HG02884 (cell line): ENCODE measurements around the gene AGRP.
"Not testable (repeated sequence)": the region's sequence is repeated elsewhere in the genome, so short reads cannot be mapped to it uniquely, and the experiment has no call there.

Experiments
- ATAC-seq: cut with Tn5 transposase; IDR thresholded peaks from one replicate; pipeline ENCODE4 v1.9.1; 2021; ENCODE audit warnings: mild to moderate bottlenecking, moderate library complexity; ENCODE audit not compliant: unreplicated experiment

Gene AGRP

GRCh38 chr16:67483150-67483549, at the start of gene AGRP:
AGRP (minus strand) TSS chr16:67483547; CDS start chr16:67483398, 149 bp downstream.
- no peak for ATAC-seq

DNA sequence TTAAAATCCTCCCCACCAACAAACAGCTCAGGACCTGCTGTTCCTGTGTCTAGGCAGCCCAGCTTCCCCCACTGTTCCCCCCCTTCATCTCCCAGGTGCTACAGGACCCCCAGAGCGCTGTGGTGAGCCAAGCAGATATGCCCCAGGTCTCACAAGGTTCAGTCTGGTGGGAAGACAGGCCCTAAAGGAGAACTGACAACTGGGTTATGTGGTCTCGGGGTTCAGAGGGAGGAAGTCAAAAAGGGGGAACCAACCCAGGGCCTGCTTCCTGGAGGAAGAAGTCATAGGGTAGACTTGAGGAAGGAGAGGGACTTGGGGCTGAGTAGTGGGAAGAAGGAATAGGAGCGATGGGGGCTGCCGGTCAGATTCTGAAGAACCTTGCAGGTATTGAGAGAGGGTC, 47.9 kb upstream of the AGRP start:
- ATAC-seq, result no peak

GRCh38 chr16:67530013-67530939, 46.9 kb upstream of the AGRP start:
- no peak for ATAC-seq

DNA sequence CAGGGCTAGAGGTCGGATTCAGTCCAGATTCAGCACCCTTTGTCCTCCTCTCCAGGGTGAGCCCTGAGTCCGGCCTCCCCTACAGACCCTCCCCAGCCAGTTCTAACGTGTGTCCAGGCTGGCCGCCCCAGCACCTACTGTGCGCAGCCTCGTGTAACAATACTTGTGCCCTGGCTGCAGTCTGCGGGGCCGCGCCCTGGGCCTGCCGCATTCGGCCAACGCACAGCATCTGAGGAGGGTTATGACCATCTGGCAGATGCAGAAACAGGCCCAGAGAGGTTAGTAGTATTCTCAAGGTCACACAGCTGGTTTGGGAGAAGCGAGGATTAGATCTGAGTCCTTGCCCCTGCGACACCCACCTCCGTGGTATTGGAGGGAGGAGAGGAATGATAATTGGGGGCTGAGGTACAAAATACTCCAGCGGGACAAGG, 46.2 kb upstream of the AGRP start:
- no peak for ATAC-seq

GRCh38 chr16:67528870-67529581, 45.7 kb upstream of the AGRP start:
- ATAC-seq, result no peak

DNA sequence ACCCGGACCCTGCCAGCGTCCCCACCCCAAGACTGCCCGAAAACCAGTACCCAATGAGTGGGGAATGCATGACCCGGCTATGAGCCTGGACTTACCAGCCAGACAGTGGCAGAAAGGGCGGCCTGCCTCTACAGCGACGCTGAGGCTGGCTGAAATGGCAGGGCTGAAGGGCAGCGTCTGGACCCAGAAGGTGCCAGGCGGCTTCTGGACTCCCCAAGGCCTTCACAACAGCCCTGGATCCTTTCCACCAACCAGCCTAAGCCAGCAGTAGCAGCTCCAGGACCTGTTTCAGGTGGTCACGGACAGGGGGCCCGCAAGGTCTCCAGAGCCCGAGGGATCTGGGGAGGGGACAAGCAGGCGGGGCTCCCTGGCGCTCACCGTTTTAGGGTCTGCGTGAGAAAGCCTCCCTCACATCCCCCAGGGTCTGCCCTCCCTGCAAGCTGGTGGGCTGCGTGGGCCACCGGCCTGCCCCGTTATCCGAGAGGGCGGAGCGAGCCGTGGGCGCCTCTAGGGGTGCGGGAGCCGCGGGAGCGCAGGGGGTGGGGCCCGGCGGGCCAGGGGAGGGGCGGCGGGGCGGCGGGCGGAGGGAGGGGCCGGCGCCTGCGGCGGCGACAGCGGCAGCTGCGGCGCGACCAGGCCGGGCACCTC, 45.0 kb upstream of the AGRP start, which contains the start of gene RIPOR1:
TSS of gene RIPOR1 (plus strand) at position 608 of the 648 bp plus-strand sequence. CDS start 9,618 bp downstream, outside the sequence.
- no peak for ATAC-seq

GRCh38 chr16:67526149-67526791, 42.9 kb upstream of the AGRP start:
- ATAC-seq, result no peak

- ATAC-seq, result no peak
These were observed 42.0 kb upstream of the AGRP start for GRCh38 chr16:67525176-67525860.

GRCh38 chr16:67521095-67521804, 37.9 kb upstream of the AGRP start:
- ATAC-seq, result peak; percentile 58

DNA sequence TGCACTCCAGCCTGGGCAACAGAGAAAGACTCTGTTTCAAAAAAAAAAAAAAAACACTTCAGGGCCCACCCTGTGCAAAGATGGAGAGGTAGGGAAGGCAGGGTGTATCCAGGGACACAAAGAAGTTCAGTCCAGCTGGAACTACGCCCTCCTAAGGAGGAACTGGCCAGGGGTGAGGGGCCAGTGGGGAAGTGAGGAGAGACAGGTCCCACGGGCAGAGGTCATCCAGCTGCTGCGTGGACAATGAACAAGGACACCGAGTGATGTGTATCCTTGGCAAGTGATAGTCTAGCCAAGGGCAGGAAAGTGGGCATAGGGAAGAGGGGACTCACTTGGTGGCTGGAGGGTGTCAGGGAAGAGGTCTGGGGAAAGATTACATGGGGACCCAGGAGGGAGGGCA, 35.9 kb upstream of the AGRP start:
- no peak for ATAC-seq

GRCh38 chr16:67518676-67519075, 35.3 kb upstream of the AGRP start:
- ATAC-seq, result no peak

DNA sequence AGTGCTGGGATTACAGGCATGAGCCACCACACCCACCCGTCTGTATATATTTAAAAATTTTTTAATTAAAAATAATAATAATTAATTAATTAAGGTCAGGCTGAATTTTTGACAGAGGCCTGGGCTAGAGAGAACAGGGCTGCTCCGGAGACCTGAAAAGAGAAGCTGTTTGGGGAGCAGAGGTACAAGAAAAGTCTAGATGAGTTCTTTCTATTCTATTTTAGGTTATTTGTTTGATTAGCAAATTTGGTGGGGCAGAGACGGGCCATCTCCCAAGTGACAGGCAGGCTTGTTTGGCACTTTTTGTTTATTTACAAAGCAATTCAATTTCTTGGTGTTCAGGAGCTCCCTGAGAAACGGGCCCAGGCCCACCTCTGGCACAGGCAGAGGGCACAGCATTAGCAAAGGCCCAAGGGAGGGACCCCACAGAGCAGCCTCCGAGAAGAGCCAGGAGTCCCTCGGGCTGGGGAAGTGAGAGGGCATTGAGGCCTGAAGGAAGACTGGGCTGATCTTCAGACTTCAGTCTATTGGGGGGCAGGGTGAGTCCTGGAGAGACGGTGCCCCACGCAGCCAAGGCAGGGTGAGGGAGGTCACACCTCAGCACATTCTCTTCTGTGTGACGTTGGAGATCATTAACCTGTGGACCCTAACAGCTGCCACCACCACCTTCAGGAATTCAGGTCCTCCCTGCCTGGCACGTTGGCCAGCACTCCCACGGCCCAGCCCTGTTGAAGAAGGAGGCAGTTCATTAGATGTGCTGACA, 34.5 kb upstream of the AGRP start:
- ATAC-seq, result no peak

DNA sequence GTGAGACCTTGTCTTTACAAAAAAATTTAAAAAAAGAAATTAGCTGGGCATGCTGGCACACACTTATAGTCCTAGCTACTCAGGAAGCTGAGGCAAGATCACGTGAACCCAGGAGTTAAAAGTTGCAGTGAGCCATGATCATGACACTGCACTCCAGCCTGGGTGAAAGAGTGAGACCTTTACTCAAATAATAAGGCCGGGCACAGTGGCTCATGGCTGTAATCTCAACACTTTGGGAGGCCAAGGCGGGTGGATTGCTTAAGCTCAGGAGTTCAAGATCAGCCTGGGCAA, 33.8 kb upstream of the AGRP start:
- no peak for ATAC-seq

DNA sequence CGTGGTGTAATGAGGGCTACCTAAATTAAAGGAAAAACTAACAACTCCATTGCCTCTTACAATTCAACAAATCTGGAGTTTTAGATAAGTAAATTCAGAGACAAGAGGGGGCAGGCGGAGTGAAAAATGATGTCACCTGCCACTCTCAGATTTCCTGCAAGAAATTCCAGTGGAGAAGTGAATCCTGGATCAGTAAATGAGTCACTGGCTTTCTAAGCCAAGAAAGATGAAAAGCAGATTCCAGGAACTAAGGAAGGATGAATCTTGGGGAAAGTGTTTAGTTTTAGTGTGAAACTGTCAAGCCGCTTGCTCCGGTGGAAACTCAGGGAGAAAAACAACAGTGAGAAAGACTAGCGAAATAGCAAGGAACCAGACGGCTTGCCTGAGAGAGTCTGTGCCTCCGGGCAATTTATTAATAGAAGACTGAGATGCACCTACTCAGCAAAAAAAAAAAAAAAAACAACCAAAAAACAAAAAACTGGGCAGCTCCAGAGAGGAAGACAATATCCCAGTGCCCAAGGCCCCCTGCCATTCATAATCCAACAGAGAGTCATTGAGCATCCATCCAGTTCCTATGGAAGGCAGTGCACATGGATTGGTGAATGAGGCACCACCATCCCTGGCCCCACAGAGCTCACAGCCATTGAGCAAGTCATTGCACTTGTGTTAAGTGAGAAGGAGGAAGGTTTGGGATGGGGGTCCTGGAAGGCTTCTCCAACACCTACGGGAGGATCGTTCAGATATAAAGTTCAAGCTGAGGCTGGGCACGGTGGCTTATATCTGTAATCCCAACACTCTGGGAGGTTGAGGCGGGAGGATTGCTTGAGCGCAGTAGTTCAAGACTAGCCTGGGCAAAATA, 33.2 kb upstream of the AGRP start:
- no peak for ATAC-seq

GRCh38 chr16:67514382-67514828, 31.1 kb upstream of the AGRP start:
- ATAC-seq, result no peak

- not testable (repeated sequence) for ATAC-seq
These were observed 30.5 kb upstream of the AGRP start for GRCh38 chr16:67513892-67514291.

GRCh38 chr16:67509016-67509415, 25.7 kb upstream of the AGRP start:
- ATAC-seq, result no peak

DNA sequence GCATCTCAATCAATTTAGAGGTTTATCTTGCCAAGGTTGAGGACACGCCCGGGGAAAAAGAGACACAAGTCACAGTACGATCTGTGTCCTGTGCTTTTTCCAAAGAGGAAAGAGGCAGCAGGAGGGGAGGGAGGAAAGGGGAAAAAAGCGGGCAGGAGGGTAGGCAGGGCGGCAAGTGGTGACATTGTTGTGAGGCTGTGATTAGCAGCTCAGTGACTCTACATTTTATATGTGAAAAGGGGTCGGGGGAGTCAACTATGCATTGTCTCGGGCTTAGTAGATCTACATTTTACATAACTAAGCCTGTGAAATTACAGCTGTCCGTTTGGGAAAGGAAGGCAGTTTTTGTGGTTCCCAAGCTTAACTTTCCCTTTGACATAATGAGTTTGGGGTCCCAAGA, 23.1 kb upstream of the AGRP start:
- ATAC-seq, result no peak
